HepG2 (cell line): ENCODE measurements around the gene ASCC2. TPM values are rescaled to one million over a fixed set of nuclear protein-coding genes. Genes with fewer than 3 reads are reported as not detected.

ENCODE experiments used
- ATAC-seq: fragments of 200-7000 bp; cut with Tn5 transposase; 3 replicates; pipeline ENCODE4 v1.9.1; 2020; ENCODE audit warnings: mild to moderate bottlenecking, moderate library complexity
- BruUV-seq: library from RNA; stranded (reverse); fragments of 400-500 nt; replicated peaks from 2 replicates; lab custom pipeline; 2021; lab: Mats Ljungman, UMichigan
- CTCF ChIA-PET: fragments of 300-600 bp; formaldehyde crosslinking; extraction: SDS; loops from one replicate; lab custom pipeline; 2021; ENCODE audit warnings: low total read pairs, inconsistent platforms, low intra/inter-chr PET ratio; lab: Yijun Ruan, JAX
- POLR2A ChIA-PET: fragments of 350-600 bp; sonication (Branson Sonifier 250); formaldehyde crosslinking; loops from one replicate; lab custom pipeline; 2020; ENCODE audit warnings: antibody characterized with exemption, inconsistent platforms; lab: Yijun Ruan, JAX
- DNase-seq: peaks from one replicate; pipeline ENCODE4 v3.0.0-alpha.2; 2015; ENCODE audit warnings: low spot score
- FAIRE-seq: peaks from 3 replicates; lab custom pipeline; 2011; peaks lifted over from hg19 to GRCh38; lab: Jason Lieb, UNC
- H2AFZ ChIP-seq: one replicate; pipeline ENCODE4 v1.6.1; 2011; ENCODE audit warnings: low read length, inconsistent platforms
- H3K27ac ChIP-seq: fragments of 300-600 bp; 3 replicates; pipeline ENCODE4 v1.8.0; 2011; ENCODE audit warnings: mixed run types, mild to moderate bottlenecking, mixed read lengths, low read length, inconsistent platforms; ENCODE audit not compliant: insufficient read depth; ENCODE audit errors: extremely low read length
- H3K27me3 ChIP-seq, 2 experiments: fragments of 200-600 bp in 1 of 2; 2 replicates in 1 of 2; 3 replicates in 1 of 2; pipeline versions ENCODE4 v1.6.0 to v1.8.0; 2011; ENCODE audit warnings: low read length in 2 of 2, mild to moderate bottlenecking in 2 of 2, moderate library complexity in 2 of 2, inconsistent platforms in 1 of 2; ENCODE audit not compliant: insufficient read depth in 2 of 2, control insufficient read depth in 1 of 2
- H3K36me3 ChIP-seq, 2 experiments: fragments of 200-600 bp in 1 of 2; replicated peaks in 1 of 2; 2 replicates in 1 of 2; 3 replicates in 1 of 2; pipeline versions ENCODE4 v1.5.1 to v1.8.0; 2011; ENCODE audit warnings: low read length in 2 of 2, inconsistent platforms in 1 of 2; ENCODE audit not compliant: insufficient read depth in 2 of 2, control insufficient read depth in 1 of 2
- H3K4me1 ChIP-seq: 2 replicates; pipeline ENCODE4 v1.5.1; 2012; ENCODE audit warnings: low read length, inconsistent platforms; ENCODE audit not compliant: insufficient read depth
- H3K4me2 ChIP-seq: 2 replicates; pipeline ENCODE4 v1.6.0; 2011; ENCODE audit warnings: low read depth, low read length, inconsistent platforms
- H3K4me3 ChIP-seq, 3 experiments: fragments of 200-600 bp in 1 of 3; sonication (generic), shearing (Covaris generic) in 1 of 3; replicated peaks in 1 of 3; 2 replicates each; pipeline ENCODE4 v1.5.1; 2011 to 2016; ENCODE audit warnings: low read length in 3 of 3, inconsistent platforms in 2 of 3, low read depth in 2 of 3, mild to moderate bottlenecking in 2 of 3, control low read depth in 1 of 3, mixed read lengths in 1 of 3; ENCODE audit not compliant: insufficient read depth in 1 of 3
- H3K79me2 ChIP-seq: one replicate; pipeline ENCODE4 v1.6.1; 2011; ENCODE audit warnings: low read length, inconsistent platforms; ENCODE audit not compliant: insufficient read depth
- H3K9ac ChIP-seq: 2 replicates; pipeline ENCODE4 v1.6.0; 2011; ENCODE audit warnings: mild to moderate bottlenecking, low read depth, low read length, inconsistent platforms; ENCODE audit not compliant: insufficient read depth
- H3K9me3 ChIP-seq: 2 replicates; pipeline ENCODE4 v1.5.1; 2012; ENCODE audit warnings: mild to moderate bottlenecking, low read length
- H4K20me1 ChIP-seq: 2 replicates; pipeline ENCODE4 v1.6.0; 2011; ENCODE audit warnings: inconsistent platforms, mild to moderate bottlenecking, low read length, moderate library complexity; ENCODE audit not compliant: insufficient read depth
- DMAP1 ChIP-seq: IDR thresholded peaks from 2 replicates; pipeline ENCODE4 v1.6.1; 2016
- NFE2L2 ChIP-seq: fragments of 150-350 bp; IDR thresholded peaks from 2 replicates; pipeline ENCODE4 v1.6.1; 2014; ENCODE audit warnings: low read length
- SRF ChIP-seq: IDR thresholded peaks from 2 replicates; pipeline ENCODE4 v1.6.1; 2011; ENCODE audit warnings: mild to moderate bottlenecking, low read depth, low read length, moderate library complexity
- STAT5B ChIP-seq: sonication (generic); formaldehyde crosslinking; IDR thresholded peaks from 2 replicates; pipeline ENCODE4 v1.4.0; 2020; ENCODE audit warnings: missing genetic modification reagents
- TERF1 ChIP-seq: sonication (generic); formaldehyde crosslinking; IDR thresholded peaks from 2 replicates; pipeline ENCODE4 v1.8.0; 2022; ENCODE audit warnings: mild to moderate bottlenecking, missing genetic modification reagents, moderate library complexity
- ZHX2 ChIP-seq, 2 experiments: sonication (generic) in 1 of 2; formaldehyde crosslinking in 1 of 2; IDR thresholded peaks; 2 replicates each; pipeline versions ENCODE4 v1.6.1 to v1.9.0; 2014 to 2022; ENCODE audit warnings: antibody characterized with exemption in 1 of 2, borderline replicate concordance in 1 of 2, inconsistent platforms in 1 of 2, low read depth in 1 of 2, missing genetic modification reagents in 1 of 2
- ZNF441 ChIP-seq: sonication (generic); formaldehyde crosslinking; IDR thresholded peaks from 2 replicates; pipeline ENCODE4 v1.7.0; 2021; ENCODE audit warnings: missing genetic modification reagents, borderline replicate concordance
- ZNF7 ChIP-seq: IDR thresholded peaks from 2 replicates; pipeline ENCODE4 v1.6.1; 2016; ENCODE audit warnings: missing biosample characterization, missing genetic modification reagents
- ZXDC ChIP-seq: sonication (generic); formaldehyde crosslinking; IDR thresholded peaks from 2 replicates; pipeline ENCODE4 v1.5.0; 2020; ENCODE audit warnings: mild to moderate bottlenecking, missing genetic modification reagents
- WGBS: methylation state at CpG from one replicate; pipeline ENCODE4 v1.1.6; 2017; ENCODE audit warnings: low lambda C conversion rate; 5-methylcytosine and 5-hydroxymethylcytosine counted together
- in situ Hi-C: cut with HindIII; loops from 2 replicates; pipeline ENCODE4 v1.10.0; 2017; ENCODE audit warnings: low pct_unique_long_range_greater_than_20kb; ENCODE audit not compliant: extremely low pct_ligation_motif_present
- intact Hi-C: fragments of 100-400 bp; cut with micrococcal nuclease; formaldehyde crosslinking; loops from one replicate; pipeline ENCODE4 v1.10.0; 2022; ENCODE audit not compliant: unreplicated experiment
- polyA plus RNA-seq, 8 experiments: library from polyadenylated mRNA; depleted of rRNA in 3 of 8; stranded (reverse) in 7 of 8; unstranded in 1 of 8; fragments of >200 nt; fragmentation: Illumina TruSeq in 4 of 8; extraction: Trizol in 4 of 8; gene quantifications; 2 replicates each; pipeline versions ENCODE4 v1.2.1 to v1.2.3, GENCODE V29; 2011 to 2016; ENCODE audit warnings: low read depth in 4 of 8, missing spikeins in 1 of 8, mixed read lengths in 1 of 8; ENCODE audit not compliant: insufficient read depth in 1 of 8
- total RNA-seq, 5 experiments: library from RNA; depleted of rRNA; stranded (reverse); fragments of >200 nt; fragmentation: Illumina TruSeq; extraction: Trizol; gene quantifications; 2 replicates each; pipeline ENCODE4 v1.2.3, GENCODE V29; 2016; ENCODE audit warnings: low read depth in 1 of 5

Gene ASCC2
- total and polyA plus RNA-seq, 2 of the 13 experiments (the other 11 are each of a cell fraction or from before 2014, with no cell fraction given) = 26.2 to 26.3 TPM

- TF ChIP-seq NFE2L2 (no peak), ZXDC (CRISPR knock-in tag) (no peak), ZHX2 (IDR thresholded peaks at IDR 0.05; ENCODE audit: low read depth) (no peak), ZHX2 (CRISPR knock-in tag; IDR thresholded peaks at IDR 0.05; ENCODE audit: borderline replicate concordance) (no peak), SRF (no peak), ZNF7 (CRISPR knock-in tag) (no peak), TERF1 (CRISPR knock-in tag) (no peak), DMAP1 (CRISPR knock-in tag) (no peak), ZNF441 (CRISPR knock-in tag) (no peak), STAT5B (no peak)
- TF ChIP-seq, all 625 proteins: peak for 0
- H3K9ac ChIP-seq = no peak overlapping the region
- H3K36me3 ChIP-seq = no peaks in the 10 kb centered on the region
- intact Hi-C loops (no loop called here), in situ Hi-C loops (no loop called here)
- DNase-seq = no peak
- H3K79me2 ChIP-seq = no peaks in the 10 kb centered on the region
- ATAC-seq = no peak
- no peak for FAIRE-seq
- no peaks in the 10 kb centered on the region for H4K20me1 ChIP-seq
- no peak overlapping the region for H3K4me3 ChIP-seq
- H3K27ac ChIP-seq = no peak overlapping the region
- ChIA-PET CTCF (no interaction called here), POLR2A (interaction anchor here (3.8 kb wide), 1 partner anchor 9 kb away, joined by 19 read pairs; the partner anchor contains the start of gene MTMR3)
- H3K27me3 ChIP-seq = peaks cover 0 to 5% of the 10 kb centered on the region in 2 experiments; a peak in 2 of 5 replicates
- H3K9me3 ChIP-seq = no peaks in the 10 kb centered on the region
- no peak overlapping the region for H3K4me2 ChIP-seq
- no peak overlapping the region for H2AFZ ChIP-seq
- 63% methylated on average over 2 of the region's 2 CpGs for WGBS
- BruUV-seq = no TSS peak
- H3K4me1 ChIP-seq = peaks cover 26% of the 10 kb centered on the region
Measured at GRCh38 chr22:29873943-29874342, 35.9 kb upstream of the ASCC2 start.
